Activated naive CD4-positive, alpha-beta T cell treated with anti-CD3 and anti-CD28 coated beads, Interleukin-2, amount 50 U/mL, for 72 hours (primary cell): ENCODE results near the gene SLC22A3. TPM values are rescaled to one million over a fixed set of nuclear protein-coding genes. Genes with fewer than 3 reads are reported as not detected.
"Not testable (repeated sequence)": the region's sequence is repeated elsewhere in the genome, so short reads cannot be mapped to it uniquely, and the experiment has no call there.

Experiments used
- ATAC-seq, 2 donors: fragments of 150-1000 bp; cut with Tn5 transposase; 2 replicates each; pipeline ENCODE4 v1.10.0; 2021; ENCODE audit warnings: mild to moderate bottlenecking in 2 of 2, moderate library complexity in 2 of 2
- DNase-seq, 2 donors: peaks; one replicate each; pipeline ENCODE4 v3.0.0; 2021 to 2022; ENCODE audit warnings: low spot score in 2 of 2
- H3K27ac Mint-ChIP-seq, 2 donors: one replicate each; pipeline ENCODE4 v1.8.0; 2022; ENCODE audit warnings: mild to moderate bottlenecking in 2 of 2, mixed read lengths in 2 of 2
- H3K36me3 Mint-ChIP-seq, 2 donors: one replicate each; pipeline ENCODE4 v1.8.0; 2022; ENCODE audit warnings: mixed read lengths in 2 of 2
- H3K9me3 Mint-ChIP-seq, 2 donors: one replicate each; pipeline ENCODE4 v1.8.0; 2022; ENCODE audit warnings: mixed read lengths in 2 of 2
- total RNA-seq, 2 donors: library from RNA; stranded (reverse); gene quantifications; one replicate each; pipeline ENCODE4 v1.2.3, GENCODE V29; 2022

The SLC22A3 gene
- total RNA-seq = not detected

GRCh38 chr6:160348223-160349019 lies at the start of gene SLC22A3:
Gene SLC22A3, plus strand, starts transcription at chr6:160348378. Its CDS starts 42 bp downstream, at chr6:160348420.
- Mint-ChIP-seq H3K36me3 (peaks cover 6 to 8% of the 10 kb centered on the region in 2 donors), H3K27ac (no peak within 1 kb of the TSS), H3K9me3 (no peaks in the 10 kb centered on the region)
- peak in 1 of 2 donors; percentile 11 for DNase-seq
- ATAC-seq = peak in 1 of 2 donors; percentile 66

DNA sequence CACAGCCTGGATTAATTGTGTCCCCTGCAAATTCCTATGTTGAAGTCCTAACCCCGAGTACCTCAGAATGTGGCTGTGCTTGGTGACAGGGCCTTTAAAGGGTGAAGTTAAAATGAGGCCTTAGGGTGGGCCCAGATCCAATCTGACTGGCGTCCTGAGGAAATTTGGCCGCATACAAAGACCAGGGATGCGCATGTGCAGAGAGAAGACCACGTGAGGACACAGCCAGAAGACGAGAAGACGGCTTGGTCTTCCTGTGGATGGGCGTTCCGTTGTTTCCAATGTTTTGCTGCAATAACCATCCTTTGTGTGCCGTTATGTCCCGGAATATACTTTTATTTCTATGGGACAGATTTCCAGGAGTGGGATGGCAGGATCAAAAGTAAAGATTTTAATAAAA lies 48.6 kb upstream of the SLC22A3 start:
- Mint-ChIP-seq H3K36me3 (peaks cover 0 to 4% of the 10 kb centered on the region in 2 donors), H3K9me3 (peaks cover 0 to 4% of the 10 kb centered on the region in 2 donors), H3K27ac (no peak overlapping the region)
- DNase-seq = no peak
- ATAC-seq = no peak

DNA sequence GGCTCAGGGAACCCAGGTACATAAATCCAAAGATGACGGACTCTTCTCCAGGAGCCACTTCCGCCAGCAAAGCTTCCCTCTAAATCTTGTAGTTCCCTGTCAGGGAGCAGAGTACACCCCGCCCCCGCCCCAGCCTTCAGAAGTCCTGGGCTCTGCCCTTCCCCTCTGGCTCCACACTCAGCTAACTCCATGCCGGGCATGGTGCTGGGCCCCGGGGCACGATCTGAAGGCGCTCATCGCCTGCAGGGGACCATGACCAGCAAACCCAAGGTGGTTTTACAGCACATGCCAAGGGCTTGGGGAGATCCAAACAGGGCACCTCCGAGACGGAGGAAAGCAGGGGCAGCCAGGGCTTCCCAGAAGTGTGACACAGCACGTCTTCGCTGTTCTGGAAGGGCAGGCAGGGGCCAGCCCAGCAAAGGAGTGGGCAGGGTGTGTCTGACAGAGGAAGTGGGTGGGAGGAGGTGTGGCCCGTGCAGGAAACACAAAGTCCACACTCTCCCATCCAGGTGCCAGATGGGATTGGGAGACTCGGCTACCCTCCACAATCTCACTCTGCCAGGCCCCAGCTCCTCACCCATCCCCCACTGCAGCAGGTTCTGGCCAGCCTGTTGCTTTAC lies 48.0 kb upstream of the SLC22A3 start:
- H3K36me3 Mint-ChIP-seq = peaks cover 0 to 8% of the 10 kb centered on the region in 2 donors
- no peak overlapping the region for H3K27ac Mint-ChIP-seq
- H3K9me3 Mint-ChIP-seq = peaks cover 0 to 7% of the 10 kb centered on the region in 2 donors
- no peak for DNase-seq
- no peak for ATAC-seq

GRCh38 chr6:160301339-160301738 lies 46.8 kb upstream of the SLC22A3 start:
- peaks cover 0 to 8% of the 10 kb centered on the region in 2 donors for H3K36me3 Mint-ChIP-seq
- ATAC-seq (no peak), DNase-seq (no peak)
- no peak overlapping the region for H3K27ac Mint-ChIP-seq
- H3K9me3 Mint-ChIP-seq = peaks cover 0 to 7% of the 10 kb centered on the region in 2 donors

DNA sequence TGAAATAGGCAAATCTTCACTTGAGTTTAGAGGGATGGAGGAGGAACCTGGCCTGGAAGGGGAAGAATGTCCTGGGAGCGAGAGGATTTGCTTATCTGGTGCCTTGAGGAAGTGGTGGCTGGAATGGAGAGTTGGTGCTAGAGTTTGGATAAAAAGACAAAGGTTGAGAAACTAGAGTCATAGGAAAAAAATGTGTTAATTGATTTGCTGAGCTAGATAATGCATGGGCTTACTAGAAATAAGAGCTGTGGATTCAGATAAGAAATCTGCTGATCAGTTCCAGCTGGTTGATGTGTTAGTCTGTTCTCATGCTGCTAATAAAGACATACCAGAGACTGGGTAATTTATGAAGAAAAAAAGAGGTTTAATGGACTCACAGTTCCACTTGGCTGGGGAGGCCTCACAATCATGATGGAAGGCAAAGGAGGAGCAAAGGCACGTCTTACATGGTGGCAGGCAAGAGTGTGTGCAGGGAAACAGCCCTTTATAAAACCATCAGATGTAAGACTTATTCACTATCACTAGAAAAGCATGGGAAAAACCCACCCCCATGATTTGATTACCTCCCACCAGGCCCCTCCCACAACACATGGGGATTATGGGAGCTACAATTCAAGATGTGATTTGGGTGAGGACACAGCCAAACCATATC lies 45.6 kb upstream of the SLC22A3 start:
- not testable (repeated sequence) for H3K9me3 Mint-ChIP-seq, H3K36me3 Mint-ChIP-seq, DNase-seq, ATAC-seq, H3K27ac Mint-ChIP-seq

DNA sequence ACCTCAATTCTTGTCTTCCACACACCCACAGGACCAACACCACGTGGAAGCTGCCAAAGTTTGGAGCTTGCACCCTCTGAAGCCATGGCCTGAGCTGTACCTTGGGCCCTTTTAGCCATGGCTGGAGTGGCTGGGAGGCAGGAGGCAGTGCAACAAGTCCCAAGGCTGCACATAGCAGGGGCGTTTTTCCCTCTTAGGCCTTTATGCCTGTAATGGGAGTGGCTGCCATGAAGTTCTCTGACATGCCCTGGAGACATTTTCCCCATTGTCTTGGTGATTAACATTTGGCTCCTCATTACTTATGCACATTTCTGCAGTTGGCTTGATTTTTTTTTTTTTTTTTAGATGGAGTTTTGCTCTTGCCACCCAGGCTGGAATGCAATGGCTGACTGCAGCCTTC lies 44.4 kb upstream of the SLC22A3 start:
- H3K36me3 Mint-ChIP-seq = peaks cover 0 to 8% of the 10 kb centered on the region in 2 donors
- H3K27ac Mint-ChIP-seq = no peak overlapping the region
- H3K9me3 Mint-ChIP-seq = peaks cover 0 to 7% of the 10 kb centered on the region in 2 donors
- DNase-seq (no peak), ATAC-seq (no peak)

DNA sequence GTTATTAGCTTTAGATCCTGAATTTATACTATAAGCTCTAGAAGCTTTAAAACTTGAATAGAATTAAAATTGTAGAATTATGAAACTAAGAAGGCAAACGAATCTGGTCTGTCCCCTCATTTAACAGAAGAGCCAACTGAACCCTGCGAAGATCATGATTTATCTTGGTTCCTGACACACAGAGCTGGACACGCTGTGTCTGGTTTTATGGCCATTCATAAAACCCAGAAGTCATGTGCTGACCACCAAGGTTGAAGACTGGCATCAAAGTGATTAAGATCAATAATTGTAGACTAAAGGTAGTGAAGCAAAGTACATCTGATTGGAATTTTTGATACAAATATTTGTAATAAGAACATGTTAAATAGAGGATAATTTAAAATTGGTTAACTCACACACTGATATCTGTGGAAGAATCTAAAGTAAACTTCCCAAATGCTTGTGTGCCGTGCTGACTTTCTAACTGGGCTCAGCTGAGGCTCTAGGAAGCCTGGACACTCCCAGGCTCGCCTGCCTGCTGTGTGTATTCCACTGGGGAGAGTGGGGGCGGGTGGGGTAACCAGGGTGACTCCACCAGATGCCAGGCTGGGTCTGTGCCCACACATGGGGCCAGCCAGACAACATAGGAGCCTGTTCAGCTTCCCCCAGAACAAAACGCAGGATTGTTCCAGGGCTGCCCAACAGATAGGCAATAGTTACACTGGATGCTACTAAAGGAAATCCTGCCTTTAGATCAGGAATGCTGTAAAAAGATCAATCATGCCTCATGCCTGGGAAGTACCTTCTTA lies 42.1 kb upstream of the SLC22A3 start:
- no peak for ATAC-seq
- H3K36me3 Mint-ChIP-seq = peaks cover 8% of the 10 kb centered on the region in 2 donors
- no peak for DNase-seq

GRCh38 chr6:160309718-160310117 lies 38.5 kb upstream of the SLC22A3 start:
- peaks cover 3 to 29% of the 10 kb centered on the region in 2 donors for H3K36me3 Mint-ChIP-seq

More for the DNA sequence above, 42.1 kb upstream of the SLC22A3 start:
- peaks cover 14% of the 10 kb centered on the region in 2 donors for H3K9me3 Mint-ChIP-seq
- H3K27ac Mint-ChIP-seq = no peak overlapping the region

GRCh38 chr6:160312900-160313299 lies 35.3 kb upstream of the SLC22A3 start:
- H3K9me3 Mint-ChIP-seq = peaks cover 26 to 27% of the 10 kb centered on the region in 2 donors
- DNase-seq = no peak
- ATAC-seq = no peak
- peaks cover 0 to 29% of the 10 kb centered on the region in 2 donors for H3K36me3 Mint-ChIP-seq
- no peak overlapping the region for H3K27ac Mint-ChIP-seq

More at GRCh38 chr6:160309718-160310117, 38.5 kb upstream of the SLC22A3 start:
- H3K9me3 Mint-ChIP-seq = peaks cover 27% of the 10 kb centered on the region in 2 donors
- H3K27ac Mint-ChIP-seq = no peak overlapping the region
- no peak for DNase-seq
- ATAC-seq = no peak

DNA sequence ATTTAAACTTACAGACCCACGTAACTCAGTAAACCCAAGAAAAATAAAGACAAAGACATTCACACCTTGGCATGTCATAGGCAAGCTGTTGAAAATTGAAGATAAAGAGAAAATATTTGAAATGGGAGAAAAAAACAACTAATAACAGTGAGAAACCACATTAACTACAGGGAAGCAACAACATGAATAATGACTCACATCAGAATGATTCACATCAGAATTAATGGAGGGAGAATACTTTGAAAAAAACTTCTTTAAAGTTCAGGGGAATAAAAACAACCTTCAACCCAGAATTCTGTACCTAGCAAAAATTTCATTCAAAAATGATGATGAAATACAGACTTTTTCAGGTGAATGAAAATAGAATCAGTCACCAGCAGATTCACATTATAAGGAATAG lies 32.9 kb upstream of the SLC22A3 start:
- Mint-ChIP-seq H3K36me3 (peaks cover 0 to 25% of the 10 kb centered on the region in 2 donors), H3K27ac (no peak overlapping the region), H3K9me3 (peaks cover 18 to 21% of the 10 kb centered on the region in 2 donors)
- ATAC-seq (no peak), DNase-seq (no peak)

GRCh38 chr6:160316261-160316660 lies 31.9 kb upstream of the SLC22A3 start:
- no peak overlapping the region for H3K27ac Mint-ChIP-seq
- H3K36me3 Mint-ChIP-seq = peaks cover 2 to 22% of the 10 kb centered on the region in 2 donors
- ATAC-seq (no peak), DNase-seq (no peak)
- H3K9me3 Mint-ChIP-seq = peaks cover 18% of the 10 kb centered on the region in 2 donors

DNA sequence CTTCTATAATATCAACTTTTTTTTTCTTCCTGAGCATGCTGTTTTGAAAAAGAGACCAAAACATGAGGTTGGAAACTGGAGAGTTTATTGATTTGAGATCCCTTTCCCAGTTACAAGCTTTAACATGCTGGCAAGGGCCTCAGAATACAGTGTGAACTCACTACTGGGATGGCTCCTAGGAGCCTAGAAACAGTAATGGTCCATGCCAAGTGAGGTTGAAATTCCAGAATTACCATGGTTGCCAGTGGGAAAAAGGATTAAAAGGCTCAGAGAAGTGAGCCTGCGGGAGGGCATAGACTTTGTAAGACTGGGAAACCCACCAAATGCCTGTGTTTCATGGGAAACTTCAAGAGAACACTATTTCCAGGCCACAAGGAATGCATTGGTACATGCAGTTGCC lies 28.9 kb upstream of the SLC22A3 start:
- DNase-seq (no peak), ATAC-seq (no peak)
- Mint-ChIP-seq H3K27ac (no peak overlapping the region), H3K36me3 (peaks cover 5 to 6% of the 10 kb centered on the region in 2 donors), H3K9me3 (peaks cover 9 to 10% of the 10 kb centered on the region in 2 donors)

- peaks cover 9 to 10% of the 10 kb centered on the region in 2 donors for H3K9me3 Mint-ChIP-seq
- ATAC-seq (no peak), DNase-seq (no peak)
- H3K36me3 Mint-ChIP-seq = peaks cover 5 to 6% of the 10 kb centered on the region in 2 donors
- no peak overlapping the region for H3K27ac Mint-ChIP-seq
Observed at GRCh38 chr6:160321729-160322505, 26.3 kb upstream of the SLC22A3 start.

GRCh38 chr6:160327981-160328380 lies 20.2 kb upstream of the SLC22A3 start:
- ATAC-seq (no peak), DNase-seq (no peak)
- Mint-ChIP-seq H3K36me3 (no peaks in the 10 kb centered on the region), H3K9me3 (peaks cover 0 to 2% of the 10 kb centered on the region in 2 donors), H3K27ac (no peak overlapping the region)

DNA sequence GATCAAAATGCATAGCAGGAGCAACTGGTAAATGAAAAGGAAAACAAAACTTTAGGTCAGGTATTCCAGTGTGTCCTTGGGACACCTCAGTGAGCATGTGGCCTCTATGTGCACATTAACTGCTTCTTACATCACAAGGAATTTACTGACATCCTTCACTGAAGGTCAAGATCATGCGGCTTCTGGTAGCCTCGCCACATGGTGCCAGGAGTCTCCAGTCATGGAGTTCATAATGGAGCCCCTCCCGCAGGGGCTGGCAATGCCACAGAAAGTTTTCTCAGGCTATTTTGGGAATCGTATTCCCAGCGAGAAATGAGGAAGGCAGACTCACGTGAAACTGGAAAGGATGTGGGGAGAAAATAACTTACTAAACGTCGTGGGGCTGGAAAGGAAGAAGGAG lies 19.7 kb upstream of the SLC22A3 start:
- no peaks in the 10 kb centered on the region for H3K36me3 Mint-ChIP-seq
- no peaks in the 10 kb centered on the region for H3K9me3 Mint-ChIP-seq
- H3K27ac Mint-ChIP-seq = no peak overlapping the region
- DNase-seq (no peak), ATAC-seq (no peak)

- no peak for ATAC-seq
- Mint-ChIP-seq H3K36me3 (no peaks in the 10 kb centered on the region), H3K9me3 (no peaks in the 10 kb centered on the region), H3K27ac (no peak overlapping the region)
- no peak for DNase-seq
Observed at GRCh38 chr6:160329188-160329587, 19.0 kb upstream of the SLC22A3 start.
